ENCODE measurements around the gene RNF43.

The RNF43 gene

DNA sequence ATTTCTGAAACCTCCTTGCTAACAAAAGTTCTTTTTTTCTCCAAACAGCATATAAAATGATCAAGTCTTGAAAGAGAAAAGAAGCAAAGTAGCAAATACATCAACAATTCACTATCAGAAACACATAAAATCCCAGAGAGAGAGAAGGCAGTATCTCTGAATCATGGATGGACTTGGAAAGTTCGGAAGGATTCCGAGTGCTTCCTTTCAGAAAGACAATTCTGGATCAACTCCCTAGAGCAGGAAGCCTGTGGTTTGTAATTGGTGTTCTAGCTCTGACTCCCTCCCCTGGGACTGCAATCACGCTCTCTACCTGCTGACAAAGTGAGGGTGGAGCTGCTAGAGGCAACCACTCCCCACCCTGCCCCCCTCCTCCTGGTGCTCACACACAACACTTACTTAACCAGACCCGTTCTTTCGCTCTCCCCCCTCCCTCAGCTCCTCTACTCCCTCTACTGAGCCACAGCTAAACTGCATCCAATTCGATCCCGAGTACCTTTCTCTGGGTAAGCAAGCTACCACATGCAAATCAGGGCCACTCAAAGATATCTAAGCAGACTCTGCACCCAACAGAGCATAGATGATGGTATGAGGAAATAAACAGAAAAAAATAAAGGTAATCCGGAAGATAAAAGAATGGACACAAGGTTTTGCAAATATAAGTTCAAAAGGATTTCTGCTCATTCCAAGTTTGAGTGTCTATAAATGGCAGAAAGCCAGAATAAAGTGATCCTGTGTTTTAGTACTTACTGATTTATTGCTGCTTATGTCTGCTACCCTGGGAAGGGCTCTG lies at the start of gene RNF43:
TSS of gene RNF43 (minus strand) at position 235 of the 793 bp plus-strand sequence. CDS start 1,957 bp downstream, outside the sequence.
- DNase-seq (ENCODE audit: low spot score) = peak; percentile 90

DNA sequence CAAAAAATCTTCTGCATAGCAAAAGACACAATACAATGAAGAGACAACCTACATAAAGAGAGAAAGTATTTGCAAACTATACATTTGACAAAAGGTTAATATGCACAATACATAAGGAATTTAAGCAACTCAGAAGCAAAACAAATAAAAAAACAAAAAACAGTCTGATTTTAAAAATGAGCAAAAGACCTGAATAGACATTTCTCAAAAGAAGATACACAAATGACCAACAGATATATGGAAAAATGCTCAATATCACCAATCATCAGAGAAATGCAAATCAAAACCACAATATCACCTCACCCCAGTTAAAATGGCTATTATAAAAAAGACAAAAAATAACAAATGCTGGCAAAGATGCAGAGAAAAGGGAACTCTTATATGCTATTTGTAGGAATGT lies 38.2 kb upstream of the RNF43 start:
- DNase-seq (ENCODE audit: low spot score) = no peak

DNA sequence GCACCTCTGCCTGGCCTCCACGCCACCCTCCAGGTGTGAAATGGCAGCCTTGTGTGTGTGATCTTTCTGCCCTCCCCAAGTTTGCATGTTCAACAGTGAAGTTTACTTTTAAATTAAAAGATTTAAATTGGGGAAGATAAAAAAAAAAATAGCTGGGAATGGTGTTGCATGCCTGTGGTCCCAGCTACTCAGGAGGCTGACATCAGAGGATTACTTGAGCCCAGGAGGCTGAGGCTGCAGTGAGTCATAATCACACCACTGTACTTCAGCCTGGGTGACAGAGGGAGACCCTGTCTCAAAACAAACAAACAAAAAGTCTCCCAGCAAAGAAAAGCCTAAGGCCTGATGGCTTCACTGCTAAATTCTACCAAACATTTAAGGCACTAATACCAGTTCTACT lies 35.4 kb upstream of the RNF43 start:
- DNase-seq (ENCODE audit: low spot score) = no peak

DNA sequence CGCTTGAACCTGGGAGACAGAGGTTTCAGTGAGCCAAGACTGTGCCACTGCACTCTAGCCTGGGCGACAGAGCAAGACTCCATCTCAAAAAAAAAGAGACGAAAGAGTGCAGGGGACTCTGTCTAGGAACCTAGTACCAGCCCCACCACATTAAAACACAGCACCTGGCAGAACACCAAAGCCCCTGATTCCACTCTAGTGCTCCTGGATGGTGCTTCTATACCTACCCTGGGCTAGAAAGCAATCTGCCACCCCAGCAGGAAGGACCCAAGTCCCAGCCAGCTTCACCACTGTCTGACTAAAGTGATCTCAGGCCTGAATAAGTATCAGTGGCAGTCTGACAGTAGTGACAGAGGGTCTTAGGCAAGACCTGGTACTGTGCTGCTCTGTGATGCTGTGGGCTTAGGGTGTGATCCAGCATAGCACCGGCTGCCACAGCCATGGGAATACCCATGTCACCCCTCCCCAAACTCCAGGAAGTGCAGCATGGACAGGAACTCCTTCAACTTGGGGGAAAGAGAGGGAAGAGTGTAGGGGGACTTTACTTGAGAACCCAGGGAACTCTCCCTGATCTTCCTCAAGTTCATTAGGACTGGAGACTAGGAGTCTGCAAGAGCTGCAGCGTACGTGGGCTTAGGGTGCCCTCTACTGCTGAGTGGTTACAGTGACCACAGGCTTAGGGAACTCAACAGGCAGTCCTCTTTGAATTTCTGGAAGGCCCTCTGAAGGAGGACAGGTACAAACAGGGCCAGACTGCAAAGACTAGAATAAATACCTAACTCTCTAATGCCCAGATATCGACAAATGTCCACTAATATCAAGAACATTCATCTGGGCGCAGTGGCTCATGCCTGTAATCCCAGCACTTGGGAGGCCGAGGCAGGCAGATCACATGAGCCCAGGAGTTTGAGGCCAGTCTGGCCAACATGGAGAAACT lies 30.0 kb upstream of the RNF43 start:
- DNase-seq (ENCODE audit: low spot score) = peak; percentile 39

DNA sequence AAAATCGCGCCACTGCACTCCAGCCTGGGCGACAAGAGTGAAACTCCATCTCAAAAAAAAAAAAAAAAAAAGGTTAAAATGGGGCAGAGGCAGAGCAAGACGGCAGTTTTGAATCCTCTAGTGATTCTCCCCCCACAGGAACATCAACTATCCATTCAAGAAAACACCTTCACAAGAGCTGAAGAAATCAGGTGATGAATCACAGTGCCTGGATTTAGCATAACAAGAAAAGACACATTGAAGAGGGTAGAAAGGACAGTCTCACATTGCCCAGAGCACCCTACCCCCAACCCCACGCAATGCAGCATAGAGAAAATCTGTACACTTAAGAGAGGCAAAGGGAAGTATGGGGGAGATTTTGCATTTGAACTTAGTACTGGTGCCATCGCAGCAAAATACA lies 28.8 kb upstream of the RNF43 start:
- DNase-seq (ENCODE audit: low spot score) = no peak

DNA sequence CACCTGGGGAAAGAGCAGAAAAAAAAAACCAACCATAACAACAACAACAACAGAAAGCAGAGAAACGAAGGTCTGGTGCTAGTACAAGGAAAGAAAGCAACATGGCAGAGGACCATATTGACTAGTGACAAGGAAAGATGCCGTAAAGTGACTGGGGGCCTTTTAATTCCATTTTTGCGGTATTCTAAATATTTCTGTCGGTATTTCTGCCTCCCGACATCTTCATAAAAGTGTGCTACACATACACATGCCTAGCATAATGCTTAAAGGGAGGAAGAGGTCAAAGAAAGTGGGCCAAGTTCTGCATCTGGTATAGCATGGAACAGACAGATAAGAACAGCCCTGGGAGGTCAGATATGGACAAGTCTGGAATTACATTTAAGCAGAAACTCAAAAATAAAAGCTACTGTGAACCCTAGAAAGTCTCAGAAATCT lies 19.5 kb upstream of the RNF43 start:
- no peak for DNase-seq (ENCODE audit: low spot score)

DNA sequence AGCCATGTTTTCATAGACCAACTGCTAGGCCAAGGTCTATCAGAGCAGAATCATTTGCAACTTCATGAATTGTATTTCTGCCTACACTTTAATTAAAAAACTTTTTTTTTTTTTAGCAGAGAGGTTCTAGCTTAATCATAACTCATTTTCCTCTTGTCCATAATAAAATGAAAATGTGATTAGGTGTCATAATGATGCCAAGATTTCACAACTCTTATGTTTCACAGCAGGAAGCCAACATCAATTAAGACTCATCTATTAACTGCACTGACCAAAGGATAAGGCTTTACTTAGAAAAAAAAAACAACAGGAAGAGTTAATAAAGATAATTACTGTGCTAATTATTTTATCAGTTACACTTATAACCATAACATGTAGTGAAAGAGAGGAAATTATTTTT lies 18.9 kb upstream of the RNF43 start:
- DNase-seq (ENCODE audit: low spot score) = no peak

DNA sequence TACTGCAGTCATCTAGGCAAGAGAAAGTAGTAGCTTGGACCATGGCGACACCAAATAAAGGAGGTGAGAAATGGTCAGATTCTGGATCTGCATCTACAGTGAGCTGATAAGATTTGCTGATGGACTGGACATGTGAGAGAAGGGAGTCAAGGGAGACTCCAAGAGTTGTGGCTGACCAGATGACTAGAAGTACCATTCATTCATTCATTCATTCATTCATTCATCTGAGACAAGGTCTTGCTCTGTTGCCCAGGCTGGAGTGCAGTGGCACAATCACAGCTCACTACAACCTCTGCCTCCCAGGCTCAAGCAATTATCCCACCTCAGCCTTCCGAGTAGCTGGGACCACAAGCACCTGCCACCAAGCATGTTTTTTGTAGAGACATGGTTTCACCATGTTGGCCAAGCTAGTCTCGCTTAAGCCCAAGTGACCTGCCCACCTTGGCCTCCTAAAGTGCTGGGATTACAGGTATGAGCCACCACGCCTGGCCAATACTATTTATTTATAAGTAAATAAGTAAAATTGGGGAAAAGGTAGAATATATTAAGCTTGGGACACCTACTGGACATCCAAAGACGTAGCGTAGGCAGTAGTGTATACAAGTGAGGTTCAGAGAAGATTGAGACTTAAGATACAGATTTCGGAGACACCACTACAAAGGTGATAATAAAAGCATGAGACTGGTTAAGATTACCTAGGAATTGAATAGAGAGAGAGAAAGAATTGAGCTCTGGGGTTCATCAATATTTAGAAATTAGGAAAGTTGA lies 15.7 kb upstream of the RNF43 start:
- no peak for DNase-seq (ENCODE audit: low spot score)

DNA sequence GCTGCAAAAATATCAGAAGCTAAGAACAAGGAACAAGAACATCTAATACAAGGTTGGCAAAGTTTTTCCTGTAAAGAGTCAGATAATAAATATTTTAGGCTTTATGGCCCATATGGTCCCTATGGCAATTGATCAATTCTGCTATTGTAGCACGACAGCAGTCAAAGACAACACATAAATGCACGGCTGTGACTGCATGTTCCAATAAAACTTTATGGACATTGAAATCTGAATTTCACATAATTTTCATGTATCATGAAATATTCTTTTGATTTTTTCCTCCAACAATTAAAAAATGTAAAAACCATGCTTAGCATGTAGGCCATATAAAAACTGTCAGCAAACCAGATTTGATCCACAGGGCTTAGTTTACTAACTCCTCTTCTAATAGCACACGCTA lies 10.5 kb upstream of the RNF43 start:
- DNase-seq (ENCODE audit: low spot score) = no peak

DNA sequence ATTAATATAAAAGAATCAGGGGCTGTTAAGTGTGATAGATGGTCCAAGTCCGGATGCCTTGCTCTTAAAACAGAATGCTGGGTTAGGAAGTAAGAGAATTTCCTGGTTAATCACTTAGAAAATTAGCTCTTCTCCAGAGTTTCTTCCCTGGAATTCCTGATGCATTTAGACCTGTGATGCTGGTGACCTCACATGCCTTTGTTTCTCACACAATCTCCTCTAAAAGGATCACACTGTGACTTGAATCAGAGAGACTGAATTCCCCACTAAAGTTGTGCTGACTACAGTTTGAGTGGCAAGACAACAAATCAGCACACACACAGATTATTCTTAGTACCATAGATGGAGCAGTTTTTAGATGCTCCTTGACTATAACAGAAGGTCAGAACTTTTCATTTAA lies 4.4 kb upstream of the RNF43 start:
- no peak for DNase-seq (ENCODE audit: low spot score)

DNA sequence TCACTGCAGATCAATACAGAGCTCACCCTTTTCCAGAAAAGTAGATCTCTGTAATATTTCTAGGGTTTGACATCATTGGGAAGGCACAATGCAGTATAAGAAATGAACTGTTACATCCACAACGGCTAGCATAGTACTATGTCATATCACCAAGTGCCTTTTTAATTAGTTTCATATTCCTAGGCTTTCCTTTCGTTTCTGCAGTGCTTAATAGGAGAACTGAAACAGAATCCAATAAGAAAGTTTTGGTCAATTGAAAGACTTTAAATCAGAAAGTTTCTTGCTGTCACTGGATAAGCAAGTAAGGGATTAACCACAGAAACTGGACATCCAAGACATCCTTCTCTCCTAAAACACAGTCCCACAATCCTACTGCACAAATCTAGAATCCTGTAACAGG lies 3.5 kb upstream of the RNF43 start:
- DNase-seq (ENCODE audit: low spot score) = no peak

DNA sequence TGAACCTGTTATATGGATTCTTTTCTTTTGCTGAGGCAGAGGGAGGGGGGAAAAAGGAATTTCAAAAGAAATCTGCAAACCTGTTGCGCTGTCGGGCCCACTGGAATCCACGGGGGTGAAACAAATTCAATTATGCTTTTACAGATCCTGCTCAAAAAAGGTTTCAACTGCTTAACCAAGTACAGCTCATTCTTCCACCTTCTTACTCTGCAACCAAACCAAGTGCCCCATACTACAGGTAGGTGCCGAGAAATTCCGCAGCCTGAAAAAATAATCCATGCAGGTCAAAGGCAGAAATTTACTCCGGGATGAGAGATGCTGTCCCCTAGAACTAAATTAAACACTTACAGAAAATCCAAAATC lies 416 bp downstream of the RNF43 start:
- DNase-seq (ENCODE audit: low spot score) = peak; percentile 3

DNA sequence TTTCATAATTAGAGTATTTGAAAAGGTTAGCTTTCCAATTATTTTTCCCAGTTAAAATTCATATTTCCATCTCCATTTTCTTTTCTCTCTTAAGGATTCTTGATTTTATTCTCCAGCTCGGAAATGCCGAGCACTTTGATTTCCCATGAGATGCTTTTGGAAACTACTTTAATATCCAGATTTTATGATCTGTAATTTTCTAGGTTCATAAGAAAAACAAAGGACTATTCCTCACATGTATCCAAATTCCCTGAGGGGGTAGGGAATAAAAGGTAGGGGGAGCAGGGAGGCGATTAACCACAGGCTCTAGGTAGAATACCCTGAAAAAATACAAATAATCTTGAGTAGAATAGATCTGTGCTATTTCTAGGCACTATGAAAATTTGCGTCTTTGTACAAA lies 938 bp downstream of the RNF43 start:
- DNase-seq (ENCODE audit: low spot score) = no peak

DNA sequence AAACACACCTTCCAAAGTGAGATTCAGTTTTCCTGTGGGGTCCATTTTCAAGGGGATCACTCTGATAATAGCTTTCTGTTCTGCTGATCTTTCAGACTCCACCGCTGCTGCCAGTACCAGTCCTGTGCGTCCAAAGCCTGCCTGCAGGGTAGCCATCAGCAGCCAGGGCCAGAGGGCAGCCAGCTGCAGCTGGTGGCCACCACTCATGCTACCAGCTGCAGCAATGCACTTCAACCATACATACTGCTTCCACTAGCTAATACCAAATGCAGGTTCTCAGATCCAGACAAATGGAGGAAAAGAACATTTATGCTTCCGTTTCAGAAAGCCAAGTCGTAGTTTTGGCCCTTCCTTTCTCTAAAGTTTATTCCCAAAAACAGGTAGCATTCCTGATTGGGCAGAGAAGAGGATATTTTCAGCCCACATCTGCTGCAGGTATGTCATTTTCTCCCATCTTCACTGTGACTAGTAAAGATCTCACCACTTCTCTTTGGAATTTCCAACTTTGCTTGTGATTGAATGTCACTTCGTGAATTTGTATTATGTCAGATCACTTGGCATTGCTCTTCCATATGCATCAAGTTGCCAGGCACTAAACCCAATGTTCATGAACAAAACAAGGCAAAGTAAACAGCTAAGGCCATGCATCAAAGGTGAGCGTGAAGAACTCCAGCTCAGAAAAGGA lies 1.8 kb downstream of the RNF43 start:
- peak; percentile 13 for DNase-seq (ENCODE audit: low spot score)

DNA sequence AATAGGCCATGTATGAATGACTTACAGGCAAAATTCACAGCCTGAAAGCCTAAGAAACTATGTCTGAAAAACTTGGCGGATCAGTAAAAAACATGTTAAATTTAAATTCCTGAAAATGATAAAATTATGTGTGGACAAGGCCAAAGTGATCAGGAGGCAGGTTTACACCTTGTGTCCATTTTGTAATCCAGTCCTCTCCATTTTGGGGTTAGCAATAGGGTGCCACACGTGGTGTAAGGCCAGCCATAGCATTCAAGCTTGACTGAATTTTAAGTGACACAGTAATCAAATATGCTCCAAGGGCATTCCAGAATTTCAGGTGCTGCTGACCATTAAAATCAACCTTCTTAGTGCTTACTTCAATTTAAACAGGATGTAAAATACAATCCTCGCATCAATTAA lies 2.7 kb downstream of the RNF43 start:
- DNase-seq (ENCODE audit: low spot score) = no peak

DNA sequence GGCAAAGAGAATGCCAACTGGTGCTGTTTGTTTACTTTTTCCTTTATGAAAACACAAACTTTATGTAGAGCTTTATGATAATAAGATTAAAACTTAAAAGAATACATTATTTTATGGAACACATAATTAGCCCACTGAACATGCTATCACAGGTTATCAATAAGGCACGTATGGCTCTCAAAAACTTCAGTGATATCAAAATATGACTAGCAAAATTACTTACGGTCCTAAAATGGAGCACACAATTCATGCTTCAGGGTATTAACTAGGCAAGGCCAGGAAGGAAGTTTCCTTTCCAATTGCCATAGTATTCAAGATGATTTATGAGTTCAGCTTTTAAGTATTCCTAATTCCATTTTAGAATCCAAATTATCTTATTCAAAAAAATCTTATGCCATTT lies 3.6 kb downstream of the RNF43 start:
- no peak for DNase-seq (ENCODE audit: low spot score)

DNA sequence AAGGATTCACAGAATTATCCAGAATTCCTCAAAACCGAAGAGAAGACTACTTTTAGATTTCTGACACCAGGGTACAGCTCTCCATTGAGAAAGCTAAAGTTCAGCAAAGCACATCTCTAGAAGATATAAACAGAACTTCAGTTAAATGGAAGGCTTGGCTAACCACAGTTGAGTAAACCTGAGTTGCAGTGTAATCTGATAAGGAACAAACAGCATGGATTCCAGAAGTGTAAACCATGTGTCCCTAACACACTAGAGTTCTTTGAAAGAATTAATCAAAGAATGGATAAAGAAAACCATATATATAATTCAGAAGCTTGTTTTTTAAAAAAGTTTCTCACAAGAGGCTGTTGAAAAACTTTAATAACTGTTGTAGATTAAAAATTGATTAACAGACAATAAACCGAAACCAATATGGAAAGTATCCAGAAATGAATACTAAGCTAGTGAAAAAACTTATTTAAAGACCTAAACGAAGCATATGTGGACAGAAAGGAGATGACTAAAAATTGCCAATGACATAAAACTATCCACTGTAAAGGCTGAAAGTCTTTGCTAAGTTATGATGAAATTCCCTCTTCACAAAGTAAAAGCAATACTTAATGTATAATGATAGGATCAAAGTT lies 4.3 kb downstream of the RNF43 start:
- no peak for DNase-seq (ENCODE audit: low spot score)

DNA sequence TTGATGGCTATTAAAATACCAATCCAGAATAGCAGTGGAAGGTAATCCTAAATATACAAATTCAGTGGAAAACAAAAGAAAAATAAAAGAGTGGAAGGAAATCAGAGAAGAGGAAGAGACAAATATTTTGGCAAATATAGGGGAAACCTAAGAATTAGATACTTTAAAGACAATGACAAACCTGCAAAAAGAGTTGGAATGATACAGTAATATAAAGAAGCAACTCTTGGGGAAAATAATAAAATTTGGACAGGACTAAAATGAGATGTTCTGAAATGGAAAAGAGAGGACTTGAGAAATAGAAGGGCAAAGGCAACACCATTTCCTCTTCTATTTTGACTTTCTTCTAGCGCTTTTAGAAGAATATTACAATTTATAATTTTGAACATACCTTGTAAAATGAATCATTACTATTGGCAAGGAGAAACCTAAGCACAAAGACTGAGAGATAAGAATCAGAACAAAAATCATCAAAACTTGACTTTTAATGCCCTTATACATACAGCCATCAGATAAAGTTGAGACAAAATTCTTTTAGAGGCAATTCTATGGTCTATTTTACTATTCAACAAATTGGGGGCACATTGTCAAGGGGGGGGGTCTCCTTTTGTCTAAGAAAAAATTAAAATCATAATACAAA lies 5.2 kb downstream of the RNF43 start:
- DNase-seq (ENCODE audit: low spot score) = no peak

DNA sequence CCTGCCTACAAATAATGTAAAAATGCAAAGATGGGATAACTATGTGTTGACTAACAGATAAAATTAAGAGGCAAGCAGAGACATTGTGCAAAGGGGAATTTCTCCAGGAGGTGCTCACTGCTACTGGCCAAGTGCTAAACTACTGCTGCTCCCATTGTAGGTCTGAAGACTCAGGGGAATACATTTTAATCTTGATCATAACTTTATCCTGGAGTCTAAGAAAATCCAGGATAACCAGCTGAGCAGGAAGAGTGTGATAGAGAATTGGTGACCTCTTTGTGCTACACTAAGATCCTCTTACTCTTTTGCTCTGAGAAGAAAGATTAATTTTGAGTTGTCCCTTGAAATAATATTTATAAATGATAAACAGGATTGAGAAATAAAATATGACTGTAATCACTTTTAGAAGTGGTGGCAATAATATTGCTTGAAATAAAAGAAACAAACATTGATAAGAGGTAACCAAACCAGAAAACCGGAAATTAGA lies 5.9 kb downstream of the RNF43 start:
- DNase-seq (ENCODE audit: low spot score) = no peak

DNA sequence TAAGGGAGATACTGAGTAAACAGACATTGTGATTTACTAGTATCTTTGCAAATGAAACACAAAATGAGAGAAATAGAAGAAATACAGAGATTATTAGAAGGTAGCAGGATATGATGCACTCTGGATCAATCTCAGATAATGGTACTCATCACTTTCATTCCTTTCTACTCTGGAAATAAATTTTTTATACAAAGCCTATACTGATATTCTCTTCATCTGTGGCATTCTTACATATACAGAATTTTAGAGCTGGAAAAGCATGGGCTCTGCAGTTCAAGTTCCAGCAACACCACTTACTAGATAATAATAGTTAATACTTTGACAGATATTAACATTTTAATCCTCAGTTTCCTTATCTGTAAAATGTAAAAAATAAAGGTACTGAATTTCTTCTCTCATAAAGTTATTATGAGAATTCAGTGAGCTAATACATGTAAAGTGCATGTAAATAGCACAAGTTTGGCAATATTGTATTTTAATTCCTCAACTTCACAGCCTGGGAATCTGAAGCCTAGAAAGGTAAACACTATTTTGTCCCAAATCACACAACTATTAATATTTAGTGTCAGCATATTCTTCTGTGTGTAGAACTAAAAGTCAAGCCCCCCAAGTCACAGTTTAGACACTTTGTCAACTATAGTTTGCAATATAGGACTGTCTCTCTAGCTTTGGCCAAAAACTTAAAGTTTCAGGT lies 6.5 kb downstream of the RNF43 start:
- no peak for DNase-seq (ENCODE audit: low spot score)
